Embryonic facial prominence (tissue), 1 donor: ENCODE results near the gene ZMIZ1.

Experiments used
- DNase-seq: peaks from one replicate; pipeline ENCODE4 v3.0.0-alpha.2; 2016; ENCODE audit errors: extremely low spot score

Gene ZMIZ1

DNA sequence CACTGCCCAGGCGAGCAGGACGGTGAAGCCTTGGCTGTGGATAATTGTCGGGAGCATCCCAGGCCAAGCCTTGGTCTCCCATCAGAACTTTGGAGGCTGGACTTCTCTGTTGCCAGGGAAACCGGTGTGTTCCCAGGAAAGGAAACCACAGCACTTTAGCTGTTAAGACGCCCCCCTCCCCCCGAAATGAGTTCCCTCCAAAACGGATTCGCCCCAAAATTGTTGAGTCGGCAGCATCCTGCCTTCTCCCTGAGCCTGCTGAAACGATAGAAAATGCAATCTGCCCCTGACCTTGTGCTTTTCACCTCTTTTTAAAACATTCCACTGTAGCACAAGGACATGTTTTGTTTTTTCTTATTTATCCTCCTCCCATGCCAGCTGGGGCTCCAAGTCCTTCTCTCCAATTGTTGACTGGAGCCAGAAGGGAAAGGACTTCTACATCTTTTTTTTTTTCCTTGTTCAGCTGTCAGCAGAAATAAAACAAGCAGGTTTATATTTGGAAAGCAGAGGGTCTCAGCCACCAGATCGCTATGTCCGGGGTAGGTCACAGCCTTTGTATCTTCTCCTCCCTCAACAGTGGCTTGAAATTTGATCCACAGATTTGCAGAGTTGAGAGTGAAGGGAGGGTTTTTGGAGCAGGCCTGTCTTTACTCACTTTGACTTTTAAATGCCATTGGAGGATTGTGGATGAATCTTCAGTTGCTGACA is 116.5 kb downstream of the ZMIZ1 start:
- no peak for DNase-seq

DNA sequence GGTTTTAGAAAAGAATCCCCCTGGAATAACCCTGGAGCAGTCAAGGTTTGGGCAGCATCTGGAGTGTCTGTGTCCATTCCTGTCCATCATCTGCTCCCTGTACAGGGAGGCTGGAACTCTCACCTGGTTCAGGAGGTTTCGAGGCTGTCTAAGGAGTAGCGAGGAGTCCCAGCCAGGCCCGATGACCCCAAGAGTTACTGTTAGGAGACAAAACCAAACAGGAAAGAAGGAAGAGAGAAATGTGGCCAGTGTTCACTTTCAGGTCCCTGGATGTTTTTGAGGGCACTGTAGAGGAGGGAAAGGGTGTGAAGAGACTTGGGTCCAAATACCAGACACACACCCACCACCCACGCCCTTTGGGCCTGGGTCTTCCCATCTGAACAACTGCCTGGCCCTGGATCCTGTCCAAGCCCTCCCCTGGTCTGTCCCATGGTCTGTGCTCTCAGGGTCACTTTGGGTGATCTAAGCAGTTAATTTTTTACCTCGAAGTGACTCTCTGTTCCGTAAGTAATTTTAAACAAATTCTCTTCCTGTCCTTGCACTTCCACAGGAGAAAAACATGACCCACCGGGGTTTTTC is 117.1 kb downstream of the ZMIZ1 start:
- DNase-seq = no peak

DNA sequence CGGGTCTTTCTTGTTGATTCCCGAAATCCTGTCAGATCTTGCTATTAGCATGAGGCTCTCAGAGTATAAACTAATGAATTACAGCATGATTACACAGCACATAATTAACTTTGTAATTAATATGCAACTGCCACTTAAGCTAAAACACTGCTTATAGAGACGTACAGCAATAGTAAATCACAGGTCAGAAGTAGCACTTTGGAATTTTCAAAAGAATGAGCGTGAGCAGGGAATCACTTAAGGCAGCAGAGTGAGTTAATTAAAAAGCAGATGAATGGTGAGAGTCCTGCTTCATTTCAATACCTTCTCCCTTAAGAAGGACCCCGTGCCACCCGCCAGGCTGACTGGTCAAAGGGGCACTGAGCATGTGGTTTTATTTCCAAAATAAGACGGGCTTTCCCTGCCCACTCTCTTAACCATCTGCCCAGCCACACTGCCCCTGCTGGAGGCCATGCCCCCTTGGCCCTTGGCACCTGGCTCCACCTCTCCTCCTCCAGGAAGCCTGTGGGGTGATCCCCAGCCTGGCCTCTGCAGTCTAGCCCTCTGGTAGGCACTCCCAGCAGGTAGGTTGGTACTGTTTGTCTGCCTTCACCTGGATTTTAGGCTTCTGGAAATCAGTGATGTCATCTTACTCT is 117.8 kb downstream of the ZMIZ1 start:
- DNase-seq = no peak

DNA sequence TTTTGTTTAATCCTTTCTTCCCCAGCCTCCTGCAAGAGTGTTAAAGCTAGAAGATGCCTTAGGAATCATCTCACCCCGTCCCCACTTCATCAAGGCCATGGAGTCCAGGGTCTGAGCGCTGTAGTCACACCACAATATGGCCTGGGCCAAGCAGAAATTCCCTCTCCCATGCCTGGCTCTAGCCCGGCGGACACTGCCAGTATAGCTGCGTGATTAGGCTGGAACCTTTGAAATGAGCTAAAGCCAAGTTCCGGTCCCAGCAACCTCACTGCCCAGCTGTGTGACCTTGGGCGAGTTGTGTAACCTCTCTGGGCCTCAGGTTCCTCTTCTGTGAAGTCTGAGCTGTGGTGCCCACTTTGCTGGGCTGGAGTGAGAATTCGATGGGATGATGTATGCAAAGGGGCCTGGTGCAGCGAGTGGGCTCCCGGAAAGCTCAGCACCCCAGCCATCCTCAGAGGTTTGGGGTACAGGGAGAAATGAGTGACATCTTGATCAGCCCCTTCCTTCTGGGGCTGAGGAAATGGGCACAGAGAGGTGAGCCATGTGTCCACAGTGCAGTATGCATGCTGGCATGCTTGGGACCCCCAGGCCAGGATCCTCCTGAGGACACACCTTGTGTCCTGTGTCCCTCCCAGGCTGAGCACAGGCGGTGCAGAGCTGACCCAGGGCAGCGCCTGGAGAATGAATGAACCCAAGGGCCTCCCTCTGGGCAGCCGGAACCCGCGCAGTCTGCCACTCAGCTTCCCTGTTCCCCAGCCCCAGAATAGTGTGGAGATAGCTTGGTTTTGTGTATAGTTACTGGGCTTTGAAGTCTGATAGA is 118.6 kb downstream of the ZMIZ1 start:
- no peak for DNase-seq

DNA sequence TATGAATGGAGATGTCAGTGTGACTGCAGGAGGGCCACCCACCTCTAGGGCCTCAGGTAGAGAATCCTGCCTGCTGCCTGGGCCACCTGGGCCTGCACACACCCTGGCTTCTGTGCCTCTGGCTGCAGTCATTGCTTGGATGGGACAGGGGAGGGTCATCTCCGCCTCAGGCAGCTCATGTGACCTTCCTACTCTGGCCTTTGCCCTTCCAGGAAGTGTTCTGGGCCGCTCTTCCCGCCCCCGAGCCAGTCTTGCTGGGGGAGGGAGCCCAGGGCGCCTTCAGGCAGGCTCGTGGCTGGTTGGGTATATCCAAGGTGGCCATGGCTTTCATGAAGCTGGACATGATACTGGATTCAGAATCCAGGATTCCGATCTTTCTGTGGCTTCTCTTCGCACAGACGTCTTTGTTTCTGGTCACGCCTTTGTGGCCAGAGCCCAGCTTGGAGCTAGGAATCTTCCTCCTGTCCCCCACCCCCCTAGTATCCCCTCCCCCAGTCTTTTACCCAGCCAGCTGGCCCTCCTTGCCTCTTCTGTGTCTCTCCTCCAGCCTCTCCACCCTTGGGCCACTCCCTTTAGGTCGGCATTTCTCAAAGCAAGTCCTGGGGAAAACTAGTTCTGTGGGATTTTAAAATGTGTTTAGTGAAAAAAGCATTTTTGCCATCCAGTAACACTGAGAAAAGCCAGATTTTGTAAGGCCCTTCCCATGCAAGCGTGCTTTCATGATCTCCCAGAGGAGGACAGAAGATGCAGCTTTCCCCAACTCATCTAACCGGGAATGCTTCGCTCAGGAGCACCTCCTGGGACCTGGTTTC is 119.6 kb downstream of the ZMIZ1 start:
- no peak for DNase-seq

DNA sequence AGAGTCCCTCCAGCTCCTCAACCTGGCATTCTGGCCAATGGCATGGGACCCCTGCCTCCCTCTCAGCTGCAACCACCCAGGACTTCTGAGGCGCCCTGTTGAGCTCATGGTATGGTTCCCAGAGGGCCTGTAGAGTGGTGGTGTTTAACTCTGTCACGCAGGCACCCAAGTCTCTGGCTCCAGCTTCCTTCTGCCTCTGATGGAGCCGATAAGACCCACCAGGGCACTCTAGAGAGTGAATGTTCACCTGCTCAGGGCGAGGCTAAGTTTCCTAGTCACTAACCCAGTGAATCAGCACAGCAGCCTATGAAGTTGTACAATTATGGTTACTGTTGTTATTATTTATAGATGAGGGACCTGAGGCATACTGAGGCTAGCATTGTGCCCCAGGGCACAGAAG is 120.4 kb downstream of the ZMIZ1 start:
- DNase-seq = no peak

DNA sequence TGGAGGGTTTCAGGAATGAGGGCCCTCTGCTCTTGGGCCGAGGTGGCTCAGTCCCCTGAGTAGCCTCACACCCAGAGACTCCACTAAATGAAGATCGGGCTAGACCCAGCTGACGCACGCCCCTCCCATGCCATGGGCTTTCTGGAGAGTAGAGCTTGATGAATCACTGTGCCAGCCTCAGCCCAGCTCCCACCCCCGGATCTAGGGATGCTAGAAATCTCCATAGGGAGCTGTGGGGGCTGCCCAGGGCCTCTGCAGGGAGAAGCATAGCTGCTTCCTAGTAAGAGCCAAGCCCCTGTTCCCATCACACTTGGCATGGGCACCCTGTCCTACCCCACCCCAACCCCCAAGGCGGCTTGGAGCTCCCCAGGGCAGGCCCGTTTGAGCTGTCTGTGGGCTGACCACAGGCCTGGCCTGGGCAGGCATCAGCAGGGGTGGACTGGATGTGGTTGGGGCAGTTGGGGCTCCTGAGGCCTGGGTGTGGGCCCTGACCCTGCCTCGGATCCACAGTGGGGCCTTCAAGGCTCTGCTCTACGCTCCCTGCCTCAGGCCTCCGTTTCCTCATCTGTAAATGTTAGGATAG is 121.2 kb downstream of the ZMIZ1 start:
- no peak for DNase-seq

DNA sequence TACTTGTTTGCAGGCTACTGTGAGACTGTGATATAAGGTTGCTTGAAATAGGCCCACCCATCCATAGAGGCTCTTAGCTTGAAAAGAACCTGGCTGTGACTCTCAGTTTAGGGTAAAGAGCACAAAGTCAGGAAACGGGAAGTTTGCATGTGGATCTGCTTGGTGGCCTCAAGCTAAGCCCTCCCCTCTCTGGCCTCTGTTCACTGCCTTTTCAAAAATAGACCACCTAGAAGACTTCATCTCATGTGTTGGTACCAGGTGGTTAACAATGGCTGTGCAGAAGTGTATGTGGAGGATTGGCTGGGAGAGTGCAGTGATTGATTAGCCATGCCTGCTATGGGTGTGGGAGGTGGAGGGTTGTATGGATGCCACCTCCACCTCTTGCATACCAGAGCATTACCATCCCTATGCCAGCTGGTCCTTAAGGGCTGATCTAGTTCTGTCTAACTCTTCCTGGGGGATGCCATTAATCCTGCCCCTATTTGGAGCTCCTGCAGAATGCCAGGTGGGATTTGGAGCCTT is 122.0 kb downstream of the ZMIZ1 start:
- no peak for DNase-seq

DNA sequence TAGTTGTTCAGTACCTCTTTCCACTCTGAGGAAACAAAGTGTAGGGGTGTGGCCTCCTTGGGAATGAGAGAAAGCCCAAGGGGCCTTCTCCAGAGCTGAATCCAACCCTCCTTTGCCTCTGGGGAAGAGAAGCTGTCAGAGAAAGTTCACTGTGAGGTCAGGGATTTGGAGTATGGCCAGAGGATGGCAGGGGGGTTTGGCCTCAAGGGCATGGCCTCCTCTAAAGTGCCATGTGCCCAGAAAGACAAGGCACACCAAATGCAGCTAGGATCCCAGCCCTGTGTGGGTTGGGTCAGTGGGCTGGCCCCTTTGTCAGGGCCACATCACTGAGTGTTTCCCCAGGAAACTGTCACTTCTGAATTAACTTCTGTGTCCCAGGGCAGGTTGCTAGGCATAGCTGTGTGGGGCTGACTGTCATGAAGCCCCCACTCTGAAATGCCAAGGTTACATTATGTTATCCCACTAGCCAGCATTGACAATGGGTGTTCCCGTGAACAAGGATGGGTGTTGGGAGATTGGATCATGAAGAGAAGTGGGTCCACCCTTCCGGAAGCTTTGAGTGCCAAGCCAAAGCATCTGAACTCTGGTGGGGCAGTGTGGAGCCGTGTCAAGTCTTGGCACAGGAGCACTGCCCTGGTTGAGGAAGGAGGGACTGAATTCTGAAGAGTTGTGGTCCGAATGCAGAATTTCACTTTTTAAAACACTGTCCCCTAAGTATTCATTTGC is 123.3 kb downstream of the ZMIZ1 start:
- DNase-seq = no peak

DNA sequence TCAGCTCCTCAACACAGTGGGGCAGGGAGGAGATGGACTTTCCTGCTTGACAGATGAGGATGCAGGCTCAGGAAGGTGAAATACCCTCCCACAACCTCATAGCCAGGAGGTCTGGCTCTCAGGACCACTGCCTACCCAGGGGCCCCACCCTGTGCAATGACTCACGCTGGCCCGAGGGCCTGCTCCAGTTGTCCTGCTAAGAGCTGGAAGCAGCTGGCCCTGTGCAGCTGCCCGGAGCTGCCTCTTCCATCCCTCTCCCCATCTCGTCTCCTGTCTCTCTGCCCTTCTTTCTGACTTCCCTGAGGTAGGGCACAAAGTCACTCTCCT is 123.9 kb downstream of the ZMIZ1 start:
- DNase-seq = no peak

DNA sequence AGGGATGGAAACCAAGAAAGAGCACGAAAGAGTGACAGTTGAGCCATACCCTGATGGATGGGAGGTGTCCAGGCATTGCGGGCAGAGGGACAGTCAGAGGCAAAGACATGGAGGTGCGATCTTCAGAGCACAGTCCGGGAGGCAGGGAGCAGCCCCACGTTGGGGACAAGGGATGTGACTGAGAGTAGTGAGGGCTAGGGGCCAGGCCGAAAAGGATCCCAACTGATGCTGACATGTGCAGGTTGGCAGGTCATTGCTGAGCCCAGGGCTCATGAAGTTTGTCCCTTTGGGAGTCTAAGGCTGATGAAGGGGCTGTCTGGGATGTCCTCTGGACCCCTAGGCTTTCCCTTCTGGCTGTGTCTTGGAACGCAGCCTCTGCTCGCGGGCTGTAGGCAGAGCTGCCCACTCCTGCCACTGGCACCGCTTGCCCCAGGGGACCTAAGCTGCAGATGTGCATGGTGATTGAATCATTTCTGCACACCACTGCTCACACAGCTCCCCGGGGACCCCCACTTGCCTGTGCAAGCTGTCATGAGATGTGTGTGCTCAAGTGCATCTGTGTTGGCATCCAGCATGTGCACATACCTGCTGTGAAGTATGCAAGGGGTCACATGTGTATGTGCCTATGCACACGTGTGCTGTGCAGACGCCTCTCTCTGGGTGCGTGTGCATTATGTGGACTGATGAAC is 125.1 kb downstream of the ZMIZ1 start:
- no peak for DNase-seq

DNA sequence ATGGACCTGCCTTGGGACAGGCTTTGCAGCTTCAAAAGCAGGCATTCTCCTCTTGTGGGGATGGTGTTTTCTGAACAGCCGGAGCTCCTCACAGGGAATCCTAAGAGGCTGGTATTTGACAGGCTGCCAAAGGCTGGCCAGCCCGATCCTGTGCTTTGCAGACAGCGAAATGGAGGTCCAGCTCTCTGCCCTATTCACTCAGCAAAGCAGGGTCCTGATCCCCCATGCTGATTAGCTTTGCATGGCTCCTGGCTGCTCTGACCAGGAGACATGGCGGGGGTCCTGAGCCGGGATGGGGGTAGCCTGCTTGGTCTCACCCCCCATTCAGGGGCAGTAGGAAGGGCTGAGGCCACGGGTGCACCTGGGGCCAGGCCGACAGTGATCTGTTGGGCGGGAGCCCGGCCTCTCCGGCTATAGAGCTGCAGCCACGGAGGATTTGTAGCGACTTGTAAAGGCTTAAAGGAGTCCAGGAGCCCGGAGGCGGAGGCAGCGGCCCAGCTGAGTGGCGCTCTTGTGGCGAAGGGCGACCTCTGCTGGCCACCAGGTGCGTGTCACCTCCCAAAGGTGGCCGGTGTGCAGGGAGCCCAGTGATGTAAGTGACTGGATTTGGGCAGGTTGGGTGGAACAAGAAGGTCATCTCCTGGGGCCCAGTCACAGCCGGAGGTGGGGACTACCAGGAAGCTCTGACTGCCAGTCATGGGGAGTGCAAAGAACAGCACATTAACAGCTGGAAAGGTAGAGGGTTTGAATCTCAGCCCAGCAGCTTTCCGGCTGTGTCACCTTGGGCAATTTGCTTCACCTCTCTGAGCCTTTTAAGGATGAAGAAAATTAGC is 126.5 kb downstream of the ZMIZ1 start:
- DNase-seq = peak; percentile 74

DNA sequence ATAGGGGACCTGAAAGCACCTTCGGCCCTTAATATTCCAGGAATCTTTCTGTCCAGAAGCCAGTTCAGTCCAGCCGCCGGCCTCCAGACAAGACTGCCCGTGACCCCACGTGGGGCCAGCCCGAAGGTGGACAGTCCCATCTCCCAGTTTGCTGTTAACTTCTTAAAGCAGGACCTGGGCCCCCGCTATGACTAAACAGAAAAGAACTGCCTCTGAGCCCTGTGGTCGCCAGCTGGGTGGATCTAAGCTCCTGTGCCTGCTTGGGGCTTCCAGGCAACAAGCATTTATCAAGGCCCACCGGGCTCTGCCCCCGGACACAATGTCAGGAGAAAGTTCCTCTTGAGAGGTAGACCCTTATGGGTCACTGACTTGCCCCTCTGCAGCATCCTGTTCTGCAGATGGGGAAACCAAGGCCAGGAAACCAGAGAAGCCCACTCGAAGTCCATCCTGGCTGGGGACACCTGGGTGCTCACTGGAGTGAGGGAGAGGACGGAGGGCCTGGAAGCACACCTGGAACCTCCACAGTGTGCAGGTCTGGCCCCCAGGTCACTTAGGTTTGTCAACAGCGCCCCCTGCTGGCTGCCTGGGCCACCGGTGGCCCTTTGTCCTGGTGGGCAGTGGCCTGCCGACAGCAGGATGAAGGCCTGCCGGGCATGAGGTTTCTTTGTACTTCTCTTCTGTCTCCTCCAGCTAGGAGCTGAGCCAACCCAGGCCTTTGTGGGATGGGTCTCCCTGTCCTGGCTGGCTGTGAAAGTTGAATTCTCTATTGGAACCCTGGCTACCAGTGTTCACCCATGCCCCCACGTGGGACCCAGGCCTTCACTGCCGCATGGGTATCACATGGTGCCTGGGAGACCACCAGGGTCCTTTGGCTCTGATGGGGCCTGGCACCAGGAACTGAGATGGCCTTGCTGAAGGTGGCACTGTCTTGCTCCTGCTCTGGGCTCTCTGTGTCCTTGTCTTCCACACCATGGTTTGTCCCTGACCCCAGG is 128.0 kb downstream of the ZMIZ1 start:
- no peak for DNase-seq

DNA sequence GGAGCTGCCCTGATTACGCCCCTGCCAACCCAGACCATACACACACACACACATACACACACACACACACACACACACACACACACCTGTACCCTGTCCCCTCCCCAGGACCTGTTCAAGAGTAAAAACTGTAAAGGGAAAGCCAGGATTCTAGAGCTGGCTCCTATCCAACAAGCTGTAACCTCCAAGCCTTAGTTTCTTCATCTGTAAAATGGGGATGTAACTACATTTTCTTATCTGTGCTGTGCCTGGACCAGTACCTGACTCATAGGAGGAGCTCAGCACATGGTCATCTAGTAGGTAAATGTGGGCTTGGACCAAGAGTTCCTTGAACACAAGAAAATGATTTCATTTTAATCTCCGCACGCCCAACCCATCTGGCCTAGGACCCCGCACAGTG is 128.8 kb downstream of the ZMIZ1 start:
- no peak for DNase-seq

DNA sequence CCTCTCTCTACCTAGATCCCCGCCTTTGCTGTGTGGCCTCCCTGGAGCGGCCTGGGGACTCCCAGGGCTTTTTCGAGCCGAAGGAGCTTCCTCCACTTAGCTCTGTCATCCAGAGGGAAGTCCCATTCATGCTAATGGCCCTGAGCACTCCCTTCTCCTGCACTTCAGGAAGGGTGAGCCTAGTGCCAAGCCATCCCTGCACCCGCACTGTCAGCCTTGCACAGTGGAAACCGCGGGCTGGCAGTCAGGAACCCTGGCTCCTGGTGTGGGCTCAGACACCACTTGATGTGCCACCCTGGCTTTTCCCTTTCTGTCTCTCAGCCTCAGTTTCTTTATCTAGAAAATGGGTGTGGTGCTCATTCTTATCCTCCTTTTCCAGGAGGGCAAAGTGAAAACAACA is 131.6 kb downstream of the ZMIZ1 start:
- no peak for DNase-seq

DNA sequence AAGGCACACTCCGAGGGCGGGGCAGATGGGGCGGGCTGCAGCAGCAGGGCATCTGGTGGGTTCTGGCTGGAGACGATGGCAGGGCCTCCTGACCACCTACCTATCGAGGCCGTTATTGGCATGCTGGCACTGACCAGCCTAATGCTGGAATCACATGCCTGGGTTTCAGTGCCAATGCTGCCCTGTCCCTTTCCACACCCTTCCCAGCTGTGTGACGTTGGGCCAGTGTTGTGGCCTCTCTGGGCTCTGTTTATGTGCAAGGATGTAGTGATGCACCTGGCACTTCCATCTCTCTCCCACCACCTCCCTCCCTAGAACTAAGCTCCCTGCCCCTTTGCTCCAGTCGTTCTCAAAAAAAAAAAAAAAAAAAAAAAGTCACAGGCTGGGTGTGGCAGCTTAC is 132.9 kb downstream of the ZMIZ1 start:
- DNase-seq = no peak

DNA sequence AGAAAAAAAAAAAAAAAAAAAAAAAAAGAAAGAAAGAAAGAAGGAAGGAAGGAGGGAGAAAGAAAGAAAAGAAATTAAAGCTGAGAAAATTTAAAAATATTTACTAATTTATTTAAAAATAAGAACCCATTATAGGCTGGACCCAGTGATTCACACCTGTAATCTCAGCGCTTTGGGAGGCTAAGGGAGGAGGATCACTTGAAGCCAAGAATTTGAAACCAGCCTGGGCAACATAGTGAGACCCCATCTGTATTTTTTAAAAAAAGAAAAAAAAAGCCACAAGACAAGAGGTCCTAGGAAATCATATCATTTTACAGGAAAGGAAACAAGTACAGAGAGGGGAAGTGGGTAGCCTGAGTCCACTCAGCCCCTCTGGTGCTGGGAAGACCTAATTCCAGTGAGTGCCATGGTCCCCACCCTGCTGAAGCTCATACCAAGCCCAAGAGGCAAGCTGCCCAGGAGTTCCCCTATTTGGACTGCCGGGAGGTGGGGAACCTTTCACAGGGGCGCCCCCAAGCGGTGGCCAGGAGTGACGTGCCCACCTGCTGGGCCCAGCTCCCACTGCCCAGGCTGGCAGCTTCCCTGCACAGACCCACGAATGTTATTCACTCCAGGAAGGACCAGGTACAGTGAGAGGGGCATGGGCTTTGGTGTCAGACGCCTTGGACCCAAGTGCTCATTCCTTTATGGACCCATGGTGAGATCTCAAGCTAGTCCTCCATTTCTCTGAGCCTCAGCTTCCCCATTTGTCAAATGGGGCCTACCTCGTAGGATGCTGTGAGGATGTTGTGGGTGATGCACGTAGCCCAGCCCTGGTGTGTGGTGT is 133.6 kb downstream of the ZMIZ1 start:
- DNase-seq = no peak
